Loucy (cell line): ENCODE data around the gene NECTIN2.

Experiments used
- EZH2phosphoT487 ChIP-seq: fragments of 200-600 bp; IDR thresholded peaks from 2 replicates; pipeline ENCODE4 v1.6.1; 2018; ENCODE audit warnings: antibody characterized with exemption, mild to moderate bottlenecking, moderate library complexity, borderline replicate concordance
- TF ChIP-seq, protein P1 (sequence below): fragments of 200-600 bp; sonication (generic); conservative IDR thresholded peaks from 2 replicates; pipeline ENCODE4 v1.5.1; 2014; ENCODE audit warnings: mild to moderate bottlenecking, antibody characterized with exemption, low read length

DNA sequence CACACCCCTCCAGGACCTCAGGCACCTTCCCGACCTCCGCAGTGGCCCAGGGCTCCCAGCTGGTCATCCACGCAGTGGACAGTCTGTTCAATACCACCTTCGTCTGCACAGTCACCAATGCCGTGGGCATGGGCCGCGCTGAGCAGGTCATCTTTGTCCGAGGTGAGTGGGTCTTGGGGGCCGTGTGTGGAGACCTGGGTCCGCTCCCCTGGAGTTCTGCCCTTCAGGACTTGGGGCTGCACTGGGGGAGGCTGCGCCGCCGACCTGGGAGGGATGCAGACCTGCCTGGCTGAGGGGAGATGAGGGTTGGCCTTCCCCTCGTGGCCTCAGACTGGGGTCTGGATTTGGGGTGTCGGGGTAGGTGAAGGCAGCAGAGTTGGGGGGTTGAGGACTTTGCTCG lies 28.2 kb downstream of the NECTIN2 start:
- TF ChIP-seq, protein P1, sequence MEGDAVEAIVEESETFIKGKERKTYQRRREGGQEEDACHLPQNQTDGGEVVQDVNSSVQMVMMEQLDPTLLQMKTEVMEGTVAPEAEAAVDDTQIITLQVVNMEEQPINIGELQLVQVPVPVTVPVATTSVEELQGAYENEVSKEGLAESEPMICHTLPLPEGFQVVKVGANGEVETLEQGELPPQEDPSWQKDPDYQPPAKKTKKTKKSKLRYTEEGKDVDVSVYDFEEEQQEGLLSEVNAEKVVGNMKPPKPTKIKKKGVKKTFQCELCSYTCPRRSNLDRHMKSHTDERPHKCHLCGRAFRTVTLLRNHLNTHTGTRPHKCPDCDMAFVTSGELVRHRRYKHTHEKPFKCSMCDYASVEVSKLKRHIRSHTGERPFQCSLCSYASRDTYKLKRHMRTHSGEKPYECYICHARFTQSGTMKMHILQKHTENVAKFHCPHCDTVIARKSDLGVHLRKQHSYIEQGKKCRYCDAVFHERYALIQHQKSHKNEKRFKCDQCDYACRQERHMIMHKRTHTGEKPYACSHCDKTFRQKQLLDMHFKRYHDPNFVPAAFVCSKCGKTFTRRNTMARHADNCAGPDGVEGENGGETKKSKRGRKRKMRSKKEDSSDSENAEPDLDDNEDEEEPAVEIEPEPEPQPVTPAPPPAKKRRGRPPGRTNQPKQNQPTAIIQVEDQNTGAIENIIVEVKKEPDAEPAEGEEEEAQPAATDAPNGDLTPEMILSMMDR: no peak
- no peak for TF ChIP-seq EZH2phosphoT487
